Left ventricle myocardium inferior (tissue), 1 donor: Measurements from ENCODE around the gene HARS2. TPM values are rescaled to one million over a fixed set of nuclear protein-coding genes. Genes with fewer than 3 reads are reported as not detected.
A peak's percentile ranks its signal among the peaks of the same experiment; 100 is the strongest.
"Not testable (repeated sequence)": the region's sequence is repeated elsewhere in the genome, so short reads cannot be mapped to it uniquely, and the experiment has no call there.

Experiments used
- DNase-seq: peaks from one replicate; pipeline ENCODE4 v3.0.0-alpha.2; 2020
- H3K27ac ChIP-seq: fragments of 200-600 bp; replicated peaks from 2 replicates; pipeline ENCODE4 v1.8.0; 2021
- H3K27me3 ChIP-seq: fragments of 200-600 bp; 2 replicates; pipeline ENCODE4 v1.8.0; 2021; ENCODE audit warnings: low read depth
- H3K36me3 ChIP-seq: fragments of 200-600 bp; 2 replicates; pipeline ENCODE4 v1.8.0; 2021
- H3K4me1 ChIP-seq: fragments of 200-600 bp; 2 replicates; pipeline ENCODE4 v1.8.0; 2021
- H3K4me3 ChIP-seq: fragments of 200-600 bp; 2 replicates; pipeline ENCODE4 v1.8.0; 2021; ENCODE audit warnings: mild to moderate bottlenecking, moderate library complexity
- H3K9me3 ChIP-seq: fragments of 200-600 bp; replicated peaks from 2 replicates; pipeline ENCODE4 v1.8.0; 2021
- intact Hi-C: fragments of 100-400 bp; cut with micrococcal nuclease; formaldehyde crosslinking; loops from one replicate; pipeline ENCODE4 v1.11.0; 2022
- total RNA-seq: library from RNA; stranded (reverse); fragmentation: NEBNext Ultra II Directional; extraction: Animal tissue kit (Norgen Biotek cat#: 25700); gene quantifications from one replicate; pipeline ENCODE4 v1.2.1, GENCODE V29; 2021
- TF ChIP-seq, protein P1 (sequence below): fragments of 200-600 bp; IDR thresholded peaks from 2 replicates; pipeline ENCODE4 v1.8.0; 2021; ENCODE audit warnings: antibody characterized with exemption, mild to moderate bottlenecking, borderline replicate concordance
- donor health status: DM: no; HTN: yes; CAD: no; lungs with severe emphysema.

The HARS2 gene
- total RNA-seq, 1 donor from 2014 or later = 27.8 TPM

DNA sequence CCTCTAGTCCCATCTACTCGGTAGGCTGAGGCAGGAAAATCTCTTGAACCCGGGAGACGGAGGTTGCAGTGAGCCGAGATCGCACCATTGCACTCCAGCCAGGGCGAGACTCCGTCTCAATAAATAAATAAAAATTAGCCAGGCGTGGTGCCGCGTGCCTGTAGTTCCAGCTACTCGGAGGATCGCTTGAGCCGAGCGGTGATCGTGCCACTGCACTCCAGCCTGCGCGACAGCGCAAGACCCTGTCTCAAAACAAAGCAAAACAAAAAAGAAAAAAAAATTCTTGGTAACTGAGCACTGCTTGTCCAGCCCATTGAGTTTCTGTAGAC lies 27.3 kb upstream of the HARS2 start:
- Histone ChIP-seq H3K4me3 (peak overlapping the region; percentile 83), H3K27ac (peak overlapping the region; percentile 97), H3K27me3 (no peaks in the 10 kb centered on the region), H3K36me3 (peaks cover 58% of the 10 kb centered on the region), H3K4me1 (peaks cover 31% of the 10 kb centered on the region), H3K9me3 (no peaks in the 10 kb centered on the region)
- DNase-seq = no peak
- TF ChIP-seq, protein P1, sequence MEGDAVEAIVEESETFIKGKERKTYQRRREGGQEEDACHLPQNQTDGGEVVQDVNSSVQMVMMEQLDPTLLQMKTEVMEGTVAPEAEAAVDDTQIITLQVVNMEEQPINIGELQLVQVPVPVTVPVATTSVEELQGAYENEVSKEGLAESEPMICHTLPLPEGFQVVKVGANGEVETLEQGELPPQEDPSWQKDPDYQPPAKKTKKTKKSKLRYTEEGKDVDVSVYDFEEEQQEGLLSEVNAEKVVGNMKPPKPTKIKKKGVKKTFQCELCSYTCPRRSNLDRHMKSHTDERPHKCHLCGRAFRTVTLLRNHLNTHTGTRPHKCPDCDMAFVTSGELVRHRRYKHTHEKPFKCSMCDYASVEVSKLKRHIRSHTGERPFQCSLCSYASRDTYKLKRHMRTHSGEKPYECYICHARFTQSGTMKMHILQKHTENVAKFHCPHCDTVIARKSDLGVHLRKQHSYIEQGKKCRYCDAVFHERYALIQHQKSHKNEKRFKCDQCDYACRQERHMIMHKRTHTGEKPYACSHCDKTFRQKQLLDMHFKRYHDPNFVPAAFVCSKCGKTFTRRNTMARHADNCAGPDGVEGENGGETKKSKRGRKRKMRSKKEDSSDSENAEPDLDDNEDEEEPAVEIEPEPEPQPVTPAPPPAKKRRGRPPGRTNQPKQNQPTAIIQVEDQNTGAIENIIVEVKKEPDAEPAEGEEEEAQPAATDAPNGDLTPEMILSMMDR = no peak
- intact Hi-C loops = no loop called here

DNA sequence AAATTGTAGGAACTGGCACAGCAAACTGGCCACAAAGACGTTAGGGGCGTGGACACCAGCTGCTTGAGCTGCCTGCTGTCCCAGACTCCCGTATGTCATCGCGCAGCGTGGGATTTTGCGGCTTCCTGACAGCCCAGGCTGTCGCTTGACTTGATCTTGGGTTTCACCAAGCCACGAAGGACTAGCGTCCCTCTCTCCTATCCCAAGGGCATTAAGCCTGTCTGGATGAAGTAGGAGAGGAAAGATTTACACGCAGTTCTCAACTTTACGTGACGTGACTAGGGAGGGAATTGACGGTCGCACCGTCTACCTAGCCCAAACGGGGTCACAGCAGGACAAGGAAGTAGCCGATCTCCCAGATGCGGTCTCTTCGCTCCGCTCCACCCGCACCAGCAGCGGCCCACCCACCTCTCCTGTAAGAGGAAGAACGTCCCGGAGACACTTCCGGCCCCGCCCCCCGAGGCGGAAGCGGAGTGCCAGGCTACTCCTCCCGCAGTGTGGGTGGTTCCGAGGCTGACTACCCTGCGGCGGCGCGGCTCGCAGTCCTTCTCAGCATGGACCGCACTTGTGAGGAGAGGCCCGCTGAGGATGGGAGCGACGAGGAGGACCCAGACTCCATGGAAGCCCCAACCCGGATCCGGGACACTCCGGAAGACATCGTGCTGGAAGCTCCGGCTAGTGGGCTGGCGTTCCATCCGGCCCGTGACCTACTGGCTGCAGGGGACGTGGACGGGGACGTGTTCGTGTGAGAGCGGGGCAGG lies 26.7 kb upstream of the HARS2 start, which contains the start of gene WDR55:
Gene WDR55, plus strand, starts transcription at position 546 of the 761 bp plus-strand sequence. Its CDS starts 9 bp downstream, at position 555.
- peaks cover 31% of the 10 kb centered on the region for H3K4me1 ChIP-seq
- peak within 1 kb of the TSS; percentile 83 for H3K4me3 ChIP-seq

DNA sequence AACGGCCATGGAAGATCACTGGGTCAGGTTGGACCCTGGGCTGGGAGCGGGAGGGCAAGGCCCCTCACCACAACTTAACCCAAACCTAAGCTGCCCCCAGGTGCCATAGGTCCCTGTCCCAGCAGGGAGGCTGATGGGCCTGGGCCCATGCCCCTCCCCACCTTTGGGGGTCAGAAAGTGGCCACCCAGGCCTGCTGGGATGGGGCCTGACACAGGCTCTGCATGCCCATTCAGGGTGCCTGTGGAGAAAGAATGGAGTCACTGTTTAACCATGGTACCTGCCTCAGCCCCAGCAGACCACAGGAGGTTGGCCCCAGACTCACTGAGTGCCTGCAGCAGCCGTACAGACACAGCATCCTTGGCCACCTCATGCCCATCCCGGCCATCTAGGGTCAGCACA lies 20.2 kb upstream of the HARS2 start:
- H3K9me3 ChIP-seq, intact Hi-C loops, H3K27ac ChIP-seq, DNase-seq, H3K4me1 ChIP-seq, H3K4me3 ChIP-seq, H3K27me3 ChIP-seq: not testable (repeated sequence)
- peaks cover 79% of the 10 kb centered on the region for H3K36me3 ChIP-seq

More for the DNA sequence above, 26.7 kb upstream of the HARS2 start, which contains the start of gene WDR55:
- TF ChIP-seq, protein P1 = no peak
- peaks cover 58% of the 10 kb centered on the region for H3K36me3 ChIP-seq
- DNase-seq = peak; percentile 97
- H3K27me3 ChIP-seq = no peaks in the 10 kb centered on the region
- intact Hi-C loops = no loop called here
- no peaks in the 10 kb centered on the region for H3K9me3 ChIP-seq
- peak within 1 kb of the TSS; percentile 97 for H3K27ac ChIP-seq

DNA sequence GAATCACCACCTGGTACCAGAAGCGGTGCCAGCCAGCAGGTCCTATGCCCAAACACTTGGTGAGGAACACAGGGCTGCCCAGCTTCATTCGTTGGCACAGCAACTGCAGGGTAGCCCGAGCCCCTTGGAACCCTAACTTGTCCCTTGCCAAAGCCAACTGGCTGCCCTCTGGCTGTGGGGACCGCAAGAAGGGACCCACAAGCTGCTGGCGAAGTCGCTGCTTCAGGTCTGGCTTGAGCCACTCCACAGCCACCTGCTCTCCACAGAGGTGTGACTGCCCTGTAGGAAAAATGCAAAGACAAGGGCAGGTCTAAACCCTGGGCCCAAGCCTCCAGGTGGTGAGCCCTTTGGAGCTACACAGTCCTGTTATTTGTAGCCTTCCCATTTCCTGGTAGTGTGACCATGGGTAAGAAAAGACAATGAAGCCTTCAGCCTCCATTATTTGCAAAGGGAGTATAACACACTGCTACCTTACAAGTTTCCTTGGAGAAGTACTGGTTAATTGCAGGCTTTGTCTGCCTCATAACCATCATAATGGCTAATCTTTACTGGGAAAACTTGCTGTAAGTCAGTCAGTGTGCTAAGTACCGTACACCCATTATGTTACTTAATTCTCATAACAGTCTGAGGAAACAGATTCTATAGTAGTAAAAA lies 19.7 kb upstream of the HARS2 start:
- H3K4me3 ChIP-seq = no peak overlapping the region
- peaks cover 85% of the 10 kb centered on the region for H3K36me3 ChIP-seq
- H3K27ac ChIP-seq = no peak overlapping the region
- no peaks in the 10 kb centered on the region for H3K27me3 ChIP-seq
- no peak for DNase-seq
- H3K4me1 ChIP-seq = peaks cover 2% of the 10 kb centered on the region
- TF ChIP-seq, protein P1 = no peak
- H3K9me3 ChIP-seq = no peaks in the 10 kb centered on the region
- intact Hi-C loops = no loop called here

DNA sequence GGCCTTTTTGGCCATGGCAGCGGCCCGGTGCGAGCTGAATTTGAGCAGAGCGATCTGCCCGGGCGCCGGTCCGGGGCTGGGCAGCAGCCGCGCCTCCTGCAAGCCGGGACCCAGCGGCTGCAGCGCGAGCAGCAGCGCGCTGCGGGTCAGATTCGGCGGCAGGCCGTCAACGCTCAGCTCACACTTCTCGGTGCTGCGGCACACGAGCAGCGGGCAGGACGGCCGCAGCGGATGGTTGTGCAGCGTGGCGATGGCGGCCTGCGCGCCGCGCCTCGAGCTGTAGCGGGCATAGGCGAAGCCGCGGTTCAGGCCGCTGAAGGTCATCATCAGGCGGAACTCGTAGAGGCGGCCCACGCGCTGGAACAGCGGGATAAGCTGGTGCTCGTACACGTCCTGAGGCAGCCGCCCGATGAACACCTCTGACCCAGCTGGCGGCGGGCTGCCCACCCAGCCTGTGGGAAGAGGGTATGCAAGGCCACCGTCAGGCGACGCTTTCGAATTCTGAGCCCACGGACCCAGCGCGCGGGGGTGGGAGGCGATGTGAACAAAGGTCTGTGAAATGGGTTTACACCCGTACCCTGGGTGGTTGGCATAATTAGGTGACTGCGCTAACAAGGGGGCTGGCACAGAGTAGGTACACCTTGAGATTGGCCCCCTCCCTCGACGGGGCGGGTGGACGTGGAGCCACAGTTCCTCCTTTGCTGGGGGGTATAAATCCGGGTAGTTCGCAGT lies 18.6 kb upstream of the HARS2 start:
- TF ChIP-seq, protein P1 = no peak
- no peak overlapping the region for H3K27ac ChIP-seq
- H3K36me3 ChIP-seq = peaks cover 92% of the 10 kb centered on the region
- H3K4me3 ChIP-seq = peak overlapping the region; percentile 7
- H3K27me3 ChIP-seq = no peaks in the 10 kb centered on the region
- intact Hi-C loops = no loop called here
- H3K4me1 ChIP-seq = no peaks in the 10 kb centered on the region
- H3K9me3 ChIP-seq = no peaks in the 10 kb centered on the region
- DNase-seq = no peak
